Measurements from ENCODE around the gene GALNT6.

GALNT6 gene

DNA sequence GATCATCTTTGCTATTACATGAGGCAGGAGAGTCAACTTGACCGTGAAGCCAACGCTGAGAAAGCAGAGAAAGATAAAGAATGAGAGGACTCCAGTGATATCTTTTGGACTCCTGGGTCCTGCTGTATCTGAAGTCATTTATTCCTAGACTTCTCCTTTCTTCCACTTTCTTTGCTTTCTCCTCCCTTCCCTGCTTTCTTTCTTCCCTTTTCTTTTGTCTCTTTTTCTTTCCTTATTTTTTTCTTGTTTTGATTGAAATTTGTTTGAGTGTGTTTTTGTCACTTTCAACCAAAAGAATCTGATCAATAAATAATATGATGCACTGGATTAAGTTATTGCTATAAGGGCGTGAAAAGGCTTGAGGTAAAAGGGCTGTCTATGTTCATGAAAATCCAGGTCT is 13.4 kb upstream of the GALNT6 start:
- no peak for DNase-seq (ENCODE audit: low spot score)

DNA sequence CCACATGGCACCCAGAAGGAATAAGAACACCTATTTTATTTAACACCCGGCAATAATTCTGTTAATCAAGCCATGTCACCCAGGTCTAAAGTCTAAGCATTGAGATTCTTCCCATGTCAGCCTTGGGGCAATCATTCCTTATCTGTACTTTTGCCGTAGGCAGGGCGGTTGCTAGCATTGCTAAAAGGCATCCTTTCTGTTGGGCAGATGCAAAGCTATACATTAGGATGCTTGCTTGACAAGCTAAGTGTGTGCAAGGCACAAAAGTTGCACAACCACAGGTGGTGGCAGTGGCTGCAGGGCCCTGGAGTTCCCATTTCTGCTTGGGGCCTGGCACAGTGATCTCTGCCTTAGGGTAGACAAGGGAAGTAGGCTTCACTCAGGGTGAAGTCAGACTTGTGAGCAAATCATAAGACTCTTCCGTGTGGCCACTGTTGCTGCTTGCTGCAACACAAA is 12.5 kb upstream of the GALNT6 start:
- DNase-seq (ENCODE audit: low spot score), result no peak

DNA sequence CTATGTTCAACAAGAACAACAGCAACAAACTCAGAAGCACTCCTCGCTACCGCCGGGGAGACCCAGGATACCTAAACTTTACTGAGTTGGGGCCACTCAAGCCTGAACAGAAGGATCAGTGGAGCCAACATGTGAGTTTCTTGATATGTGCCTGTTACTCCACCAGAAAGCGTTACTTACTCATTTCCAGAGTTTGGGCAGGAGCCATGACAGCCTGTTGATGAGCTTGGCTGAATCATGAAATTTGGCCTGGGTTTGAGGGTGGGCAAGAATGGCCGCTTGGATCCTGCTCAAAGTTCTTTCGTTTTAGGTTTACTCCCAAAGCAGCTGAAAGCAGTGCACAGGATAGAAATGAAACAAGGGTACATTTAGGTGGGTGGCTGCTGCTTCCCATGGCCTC is 12.0 kb upstream of the GALNT6 start:
- DNase-seq (ENCODE audit: low spot score), result no peak

DNA sequence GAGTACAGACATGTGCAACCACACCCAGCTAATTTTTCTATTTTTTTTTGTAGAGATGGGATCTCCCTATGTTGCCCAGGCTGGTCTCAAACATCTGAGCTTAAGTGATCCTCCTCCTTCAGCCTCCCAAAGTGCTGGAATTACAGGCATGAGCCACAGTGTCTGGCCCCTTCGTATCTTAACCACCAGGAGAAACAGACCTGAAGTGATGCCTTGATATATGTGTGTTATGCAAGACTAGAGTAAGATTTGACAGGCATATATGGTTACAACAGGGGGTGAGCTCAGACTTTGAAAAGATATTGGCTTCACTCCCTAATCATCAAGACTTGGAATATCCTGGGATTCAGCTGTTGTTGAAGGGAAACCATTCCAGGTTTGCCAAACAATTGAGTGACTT is 10.7 kb upstream of the GALNT6 start:
- no peak for DNase-seq (ENCODE audit: low spot score)

DNA sequence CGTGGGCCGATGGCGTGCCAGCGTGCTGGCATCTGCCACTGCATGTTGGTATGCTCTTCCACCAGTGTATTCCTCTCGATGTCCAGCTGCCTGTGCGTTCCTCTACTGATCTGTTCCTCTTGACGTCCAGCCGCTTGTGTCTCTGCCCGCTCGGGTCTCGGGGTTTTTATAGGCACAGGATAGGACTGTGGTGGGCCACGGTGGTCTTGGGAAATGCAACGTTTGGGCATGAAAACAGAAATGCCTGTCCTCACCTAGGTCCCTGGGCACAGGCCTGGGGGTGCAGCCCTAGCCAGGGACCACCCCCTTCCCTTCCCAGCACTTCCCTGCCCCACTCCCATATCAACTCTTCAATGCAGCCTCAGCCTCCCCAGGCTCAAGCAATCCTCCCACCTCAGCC is 10.3 kb upstream of the GALNT6 start:
- DNase-seq (ENCODE audit: low spot score), result no peak

DNA sequence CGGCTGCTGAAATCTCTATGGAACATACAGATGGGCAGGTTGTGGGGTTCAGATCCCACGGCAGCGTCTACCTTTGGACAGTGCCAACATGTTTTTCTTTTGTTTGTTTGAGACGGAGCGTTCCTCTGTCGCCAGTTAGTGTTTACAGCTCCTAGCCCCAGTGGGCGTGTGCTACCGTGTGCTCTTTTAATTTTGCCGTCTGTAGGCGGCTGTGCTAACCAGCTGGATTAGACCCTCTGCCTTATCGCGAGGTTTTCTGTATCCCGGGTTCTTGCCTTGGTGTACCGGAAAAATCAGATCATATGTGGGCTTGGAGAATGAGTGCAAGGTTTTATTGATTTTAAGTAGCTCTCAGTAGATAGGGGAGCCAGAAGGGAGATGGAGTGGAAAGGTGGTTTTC is 9.8 kb upstream of the GALNT6 start:
- DNase-seq (ENCODE audit: low spot score), result no peak

DNA sequence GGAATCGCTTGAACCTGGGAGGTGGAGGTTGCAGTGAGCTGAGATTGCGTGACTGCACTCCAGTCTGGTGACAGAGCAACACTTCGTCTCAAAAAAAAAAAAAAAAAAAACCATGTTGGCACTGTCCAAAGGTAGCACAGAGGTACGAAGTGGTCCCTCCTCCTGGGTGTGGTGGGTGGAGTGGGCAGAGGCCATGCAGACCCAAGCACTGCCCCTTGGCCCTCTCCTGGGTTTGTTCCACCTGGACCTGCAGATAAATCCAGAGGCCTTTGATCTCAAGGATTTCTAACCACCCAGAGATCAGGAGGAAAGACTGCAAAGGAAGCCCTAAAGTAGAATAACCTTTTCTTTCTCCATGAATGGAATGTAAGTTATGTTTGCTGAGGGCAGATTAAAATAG is 8.7 kb upstream of the GALNT6 start:
- no peak for DNase-seq (ENCODE audit: low spot score)

DNA sequence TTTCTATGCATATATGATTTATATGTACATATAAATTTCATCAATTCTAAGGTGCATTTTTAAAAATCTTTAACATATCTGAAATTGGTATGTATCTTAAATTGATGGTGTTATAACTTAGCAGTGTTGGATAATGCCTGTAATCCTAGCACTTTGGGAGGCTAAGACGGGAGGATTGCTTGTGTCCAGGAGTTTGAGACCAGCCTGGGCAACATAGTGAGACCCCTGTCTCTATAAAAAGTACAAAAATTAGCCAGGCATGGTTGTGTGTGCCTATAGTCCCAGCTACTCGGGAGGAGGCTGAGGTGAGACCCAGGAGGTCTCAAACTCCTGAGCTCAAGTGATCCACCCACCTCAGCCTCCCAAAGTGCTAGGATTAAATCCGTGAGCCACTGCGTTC is 6.5 kb upstream of the GALNT6 start:
- DNase-seq (ENCODE audit: low spot score), result no peak

DNA sequence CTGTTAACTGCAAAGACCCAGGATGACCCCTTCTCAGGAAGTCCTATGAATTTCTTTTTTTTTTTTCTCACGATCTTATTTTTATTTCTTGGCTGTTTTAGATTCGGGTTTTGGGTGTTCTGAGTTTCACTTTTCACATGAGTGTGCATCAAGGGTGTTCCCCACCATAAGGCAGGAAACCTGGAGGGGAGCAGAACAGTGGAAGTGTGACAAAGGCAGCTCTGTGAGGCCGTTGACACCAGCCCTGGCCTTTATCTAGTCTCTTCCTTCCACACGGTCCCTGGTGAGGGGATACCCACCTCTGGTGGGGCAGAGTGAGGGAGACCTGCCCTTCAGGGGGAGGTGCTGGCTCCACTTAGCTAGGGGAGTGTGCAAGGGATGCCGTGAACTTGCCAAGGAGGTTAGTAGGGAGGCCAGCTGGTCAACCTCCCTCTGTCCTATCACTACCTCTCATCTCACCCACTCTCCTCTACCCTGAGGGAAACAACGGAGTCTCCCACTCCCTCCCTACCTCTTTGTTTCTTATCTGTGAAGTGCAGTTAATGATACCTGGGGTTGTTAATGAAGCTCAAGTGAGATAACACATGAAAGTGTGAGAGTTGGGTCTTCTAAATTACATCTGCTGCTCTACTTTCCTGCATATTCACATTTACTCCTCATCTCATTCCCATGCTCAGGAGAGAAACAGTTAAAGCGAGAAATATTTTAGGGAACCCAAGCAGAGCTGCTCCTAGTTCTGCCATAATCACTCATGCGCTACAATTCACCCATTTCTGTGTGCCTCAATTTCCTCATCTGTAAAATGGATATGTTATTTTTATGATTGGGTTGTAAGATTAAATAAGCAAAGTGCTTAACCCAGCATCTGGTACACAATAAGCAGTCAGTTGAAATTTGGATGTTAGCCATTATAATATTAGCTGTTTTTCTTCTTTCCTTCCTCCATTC is 4.4 kb upstream of the GALNT6 start:
- DNase-seq (ENCODE audit: low spot score), result no peak

DNA sequence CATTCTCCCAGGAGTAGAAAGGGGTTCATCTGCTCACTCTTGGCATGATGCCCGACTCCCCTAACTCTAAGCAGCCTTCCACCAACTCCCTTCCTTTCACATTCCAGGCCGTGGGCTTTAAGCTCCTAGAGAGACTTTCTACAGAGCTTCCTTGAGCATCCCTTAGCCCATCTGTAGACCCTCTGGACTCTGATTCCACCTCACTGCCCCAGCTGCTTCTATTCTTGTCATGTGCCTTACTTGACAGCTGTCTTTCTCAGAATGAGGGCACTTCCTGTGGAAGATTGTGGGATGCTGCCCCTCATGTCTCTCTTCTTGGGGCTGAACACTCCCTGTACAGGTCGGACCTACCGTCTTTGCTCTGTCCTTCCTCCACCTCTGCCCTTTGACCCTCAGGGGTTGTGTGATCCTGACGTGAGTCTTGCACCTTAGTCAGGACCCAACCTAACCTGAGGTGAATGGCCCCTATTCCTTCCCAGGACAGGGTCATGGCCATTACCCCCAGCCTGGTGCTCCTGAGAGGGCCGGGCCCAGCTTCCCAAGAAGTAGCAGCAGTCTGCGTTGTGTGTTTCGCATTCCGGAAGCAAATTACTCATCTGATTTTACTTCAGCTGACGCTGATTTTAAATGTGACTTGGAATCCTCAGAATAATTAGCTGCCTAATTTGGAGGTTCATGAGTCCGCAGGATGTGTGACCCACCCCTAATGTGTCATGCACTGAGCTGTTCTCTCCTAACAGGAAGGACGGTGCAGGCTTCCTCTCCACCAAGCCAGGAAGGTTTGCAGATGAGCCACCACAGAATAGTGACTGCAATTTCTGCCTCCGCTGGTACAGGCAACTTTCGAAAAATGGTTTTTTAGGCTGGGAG is 2.7 kb upstream of the GALNT6 start:
- DNase-seq (ENCODE audit: low spot score), result peak; percentile 99

DNA sequence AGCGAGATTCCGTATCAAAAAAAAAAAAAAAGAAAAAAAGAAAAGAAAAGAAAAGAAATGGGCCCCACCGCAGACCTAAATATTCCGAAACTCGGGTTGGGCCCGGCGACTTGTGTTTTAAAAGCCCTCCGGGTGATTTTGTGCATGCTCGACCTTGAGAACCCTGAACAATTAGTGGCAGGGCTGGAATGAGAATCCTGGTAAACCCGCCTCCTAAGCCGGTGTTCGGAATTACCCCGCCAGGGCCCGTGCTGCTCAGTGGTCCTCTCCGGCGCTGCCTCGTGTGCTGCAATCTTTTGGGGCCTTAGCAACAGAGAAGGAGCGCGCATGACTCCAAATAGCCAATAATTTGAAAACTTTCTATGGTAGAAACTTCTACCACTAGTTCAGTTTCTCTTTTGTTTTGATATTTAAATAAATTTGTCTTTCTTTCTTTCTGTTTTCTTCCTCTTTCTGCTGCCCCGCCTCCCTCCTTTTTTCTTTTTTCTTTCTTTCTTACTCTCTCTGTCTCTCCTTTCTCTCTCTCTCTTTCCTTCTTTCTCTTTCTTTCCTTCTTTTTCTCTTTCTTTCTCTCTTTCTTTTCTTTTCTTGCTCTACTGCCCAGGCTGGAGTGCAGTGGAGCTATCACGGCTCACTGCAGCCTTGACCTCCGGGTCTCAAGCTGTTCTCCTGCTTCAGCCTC is 1.5 kb upstream of the GALNT6 start:
- DNase-seq (ENCODE audit: low spot score), result no peak

DNA sequence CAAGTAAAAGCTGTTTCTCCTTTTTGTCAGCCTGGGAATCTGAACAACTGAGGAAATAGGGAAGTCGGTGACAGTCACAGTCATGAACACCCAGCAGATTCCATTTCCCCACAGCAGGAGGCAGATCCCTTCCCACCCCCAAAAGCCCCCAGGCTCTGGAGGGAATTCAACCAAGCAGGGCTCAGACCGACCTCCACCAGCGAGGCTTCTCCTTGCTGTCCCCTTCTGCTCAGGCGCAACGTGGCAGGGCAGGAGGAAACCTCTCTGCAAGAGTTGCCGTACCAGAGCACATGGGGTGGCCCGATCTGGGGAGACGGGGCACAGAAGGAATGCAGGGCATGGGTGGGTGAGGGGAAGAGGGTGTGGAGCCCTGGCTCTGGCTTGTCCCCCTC is 319 bp downstream of the GALNT6 start:
- peak; percentile 28 for DNase-seq (ENCODE audit: low spot score)

DNA sequence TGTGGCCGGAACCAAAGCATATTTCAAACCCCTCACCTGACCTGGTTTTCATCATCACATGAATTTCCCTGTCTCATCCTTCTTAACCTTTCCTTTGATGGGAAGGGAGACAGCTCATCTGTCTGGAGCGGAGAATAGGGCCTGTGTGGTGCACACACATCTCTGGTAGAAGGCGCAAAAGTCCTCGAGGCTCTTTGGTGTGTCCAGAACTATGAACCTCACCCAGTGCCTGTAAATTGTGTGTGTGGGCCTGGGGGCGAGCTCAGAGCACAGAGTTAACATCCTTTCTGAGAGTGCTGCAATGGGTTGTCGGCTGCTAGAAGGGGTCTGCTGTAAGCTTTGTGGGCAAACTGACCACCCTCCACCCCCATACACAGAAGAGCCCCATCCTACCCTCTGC is 749 bp downstream of the GALNT6 start:
- no peak for DNase-seq (ENCODE audit: low spot score)

DNA sequence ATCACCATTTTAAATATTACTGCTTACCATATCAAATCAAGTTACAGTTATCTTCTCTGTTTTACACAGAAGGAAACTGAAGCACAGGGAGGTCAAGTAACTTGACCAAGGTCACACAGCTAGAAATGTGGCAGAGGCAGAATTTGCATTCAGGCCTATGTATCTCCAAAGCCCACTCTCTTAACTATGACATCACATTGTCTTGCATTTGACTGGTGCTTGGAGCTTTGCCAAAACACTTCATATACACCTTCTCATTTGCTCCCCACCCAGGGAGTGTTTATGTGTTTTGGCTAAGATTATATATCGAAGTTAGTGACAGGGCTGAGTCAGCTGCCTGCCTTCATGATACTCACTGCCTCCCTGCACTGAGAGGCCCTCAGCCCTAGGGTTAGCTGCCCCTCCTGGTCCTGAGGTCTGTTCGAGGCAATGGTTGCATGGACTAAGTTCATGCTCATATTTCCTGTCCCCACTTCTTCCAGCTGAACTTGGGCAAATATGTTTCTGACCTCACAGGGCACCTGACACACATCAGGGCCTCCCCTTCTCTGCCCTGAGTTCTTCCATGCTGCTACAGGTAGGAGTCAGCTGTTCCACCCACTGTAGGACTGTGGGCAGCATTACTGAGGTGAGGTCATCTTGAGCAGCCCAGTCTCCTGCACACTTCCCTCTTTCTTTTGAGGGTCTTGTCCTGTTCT is 1.8 kb downstream of the GALNT6 start:
- no peak for DNase-seq (ENCODE audit: low spot score)

DNA sequence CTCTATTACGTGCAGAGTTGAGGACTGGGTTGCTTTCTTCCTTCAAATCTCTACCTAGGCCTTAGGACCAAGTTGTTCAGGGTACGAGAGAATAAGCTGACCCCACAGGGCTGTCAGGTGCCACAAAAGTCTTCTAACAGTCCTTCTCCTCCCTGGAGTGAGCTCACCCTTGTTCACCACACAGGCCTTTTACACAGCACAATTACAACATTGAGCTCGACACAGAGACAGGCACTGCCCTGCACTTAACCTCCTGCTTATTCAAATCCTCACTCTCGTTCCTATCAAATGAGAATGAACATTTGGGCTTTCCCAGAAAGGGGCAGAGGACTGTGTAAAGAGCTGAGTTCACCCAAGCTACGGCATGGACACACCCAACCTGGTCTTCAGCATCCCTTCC is 2.4 kb downstream of the GALNT6 start:
- no peak for DNase-seq (ENCODE audit: low spot score)

DNA sequence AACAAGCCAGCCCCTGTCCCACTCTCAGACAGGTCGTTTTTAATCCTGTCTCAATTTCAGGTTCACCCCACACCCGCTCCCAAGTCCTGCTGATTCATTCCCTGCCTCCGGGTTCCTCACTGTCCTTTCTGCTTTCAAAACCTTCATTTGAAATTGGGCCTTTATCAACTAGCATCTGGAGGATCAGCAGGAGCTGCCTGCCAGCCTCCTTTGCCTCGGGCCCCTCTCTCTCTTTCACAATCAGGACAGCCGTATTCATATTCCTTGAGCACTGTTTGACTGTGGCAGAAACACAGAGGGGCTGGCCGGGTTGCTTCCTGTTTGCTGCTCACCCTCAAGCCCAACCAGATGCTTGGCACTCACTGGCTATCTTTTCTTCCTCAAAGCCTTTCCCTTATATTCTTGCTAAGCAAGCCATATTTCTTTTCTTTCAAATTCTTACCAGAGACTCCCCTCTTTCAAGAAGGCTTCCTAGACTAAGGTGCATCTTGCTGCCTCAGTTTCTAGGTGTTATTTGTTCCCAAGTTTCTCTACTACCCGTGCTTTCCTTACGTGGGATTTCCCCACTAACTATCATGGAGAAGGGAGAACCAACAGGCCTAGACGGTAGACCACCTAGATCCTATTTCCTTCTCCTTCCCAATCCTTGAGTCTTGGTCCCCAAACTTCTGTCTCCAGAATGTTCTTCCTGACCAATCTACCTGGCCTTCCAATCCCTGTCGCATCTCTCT is 3.0 kb downstream of the GALNT6 start:
- no peak for DNase-seq (ENCODE audit: low spot score)

DNA sequence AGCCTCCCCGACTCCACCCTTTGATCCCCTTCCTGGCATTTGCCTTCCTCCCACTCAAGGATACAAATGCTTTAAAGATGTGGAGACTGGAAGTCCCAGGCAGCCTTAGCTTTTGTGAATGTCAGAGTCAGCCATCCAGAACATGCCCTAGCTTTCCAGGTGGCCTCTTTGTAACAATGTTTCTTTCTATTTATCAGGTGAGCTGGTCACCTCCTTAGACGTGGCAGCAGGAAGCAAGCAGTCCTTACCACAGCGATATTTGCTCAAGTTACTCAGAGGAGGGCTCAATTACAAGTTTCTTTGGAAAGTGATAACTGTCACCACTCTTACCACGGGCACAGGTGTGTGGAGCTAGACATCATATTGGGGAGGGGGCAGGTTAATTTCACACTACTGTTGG is 4.9 kb downstream of the GALNT6 start:
- no peak for DNase-seq (ENCODE audit: low spot score)

DNA sequence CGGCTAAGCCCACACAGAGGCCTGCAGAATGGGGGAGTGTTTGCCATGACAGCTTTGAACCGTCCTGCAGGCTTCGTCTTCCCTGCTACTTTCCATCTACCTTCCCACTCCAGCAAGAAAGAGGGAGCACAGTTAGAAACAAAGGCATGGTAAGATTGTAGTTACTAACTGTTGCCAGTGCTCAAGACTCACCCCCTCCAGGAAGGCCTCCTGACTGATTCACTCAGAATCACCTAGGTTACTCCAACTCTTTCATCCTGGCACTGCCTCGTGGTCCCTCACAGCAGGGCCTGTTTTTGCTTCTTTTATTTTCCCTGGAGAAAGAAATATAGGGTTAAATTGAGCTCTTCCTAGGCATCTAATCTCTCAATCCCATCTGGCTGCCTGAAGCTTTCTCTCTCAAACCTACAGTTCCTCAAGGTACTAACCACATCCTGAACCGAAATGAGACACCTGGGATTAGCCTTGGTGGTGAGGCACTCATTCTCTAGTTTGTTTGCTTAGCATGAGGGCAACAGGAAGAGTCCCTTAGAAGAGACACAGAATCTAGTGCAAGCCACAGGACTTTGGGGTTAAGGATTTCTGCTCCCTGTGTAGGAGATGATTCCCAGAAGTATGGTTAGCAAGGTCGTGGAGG is 7.8 kb downstream of the GALNT6 start:
- no peak for DNase-seq (ENCODE audit: low spot score)

DNA sequence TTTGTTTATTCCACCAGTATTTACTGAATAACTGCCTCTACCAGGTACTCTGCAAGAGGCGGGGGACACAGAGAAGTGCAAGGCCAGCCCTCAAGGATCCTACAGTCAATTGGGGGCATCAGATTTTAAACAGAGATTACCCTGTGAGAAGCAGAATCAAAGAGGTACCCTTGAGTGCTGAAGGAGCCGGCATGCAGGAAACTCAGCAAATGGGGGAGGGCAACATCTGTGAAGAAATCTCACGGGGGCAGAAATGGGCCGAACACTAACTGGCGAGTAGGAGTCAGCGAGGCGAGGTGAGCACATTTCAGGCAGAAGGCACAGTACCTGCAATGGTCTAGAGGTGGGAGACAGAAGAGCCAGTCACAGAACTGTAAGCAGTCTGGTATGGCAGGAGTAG is 9.0 kb downstream of the GALNT6 start:
- DNase-seq (ENCODE audit: low spot score), result no peak

DNA sequence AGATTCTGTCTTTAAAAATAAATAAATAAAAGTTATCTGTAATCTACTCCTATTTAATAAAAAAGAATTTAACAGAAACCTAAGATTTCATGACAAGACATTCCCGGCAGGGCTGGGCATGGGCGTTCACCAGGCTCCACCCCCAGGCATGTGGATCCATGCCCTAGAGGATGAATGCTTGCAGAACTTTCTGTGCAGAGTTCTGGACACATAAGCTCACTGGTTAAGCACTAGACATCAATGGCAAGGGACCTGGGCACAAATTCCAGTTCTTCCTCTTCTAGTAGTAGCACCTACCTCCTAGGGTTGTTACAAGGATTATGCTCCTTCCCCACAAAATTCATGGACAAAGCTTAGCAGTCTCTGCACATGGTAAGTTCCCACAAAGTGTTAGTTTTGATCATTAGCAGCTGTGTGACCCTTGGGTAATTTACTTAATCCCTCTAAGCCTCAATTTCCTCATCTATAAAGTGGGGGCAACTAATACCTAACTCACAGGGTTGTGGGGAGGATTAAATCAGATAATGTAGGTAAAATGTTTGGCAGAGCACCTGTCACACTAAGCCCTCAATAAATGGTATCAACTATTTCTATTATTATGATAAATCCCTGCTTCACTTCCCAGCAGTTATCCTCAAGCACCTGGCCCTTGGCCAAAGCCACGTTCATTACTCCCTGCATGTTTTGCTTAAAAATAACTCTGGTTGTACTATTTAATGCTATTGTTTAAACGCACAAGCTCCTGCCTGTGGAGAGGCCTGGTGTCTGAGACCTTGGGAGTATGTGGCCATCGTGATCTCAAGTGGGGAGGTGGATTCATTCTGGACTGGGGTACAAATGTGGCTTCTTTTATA is 9.8 kb downstream of the GALNT6 start:
- no peak for DNase-seq (ENCODE audit: low spot score)
